GM12878 (cell line): ENCODE measurements around the gene MYH9. TPM values are rescaled to one million over a fixed set of nuclear protein-coding genes. Genes with fewer than 3 reads are reported as not detected.

Experiments
- ATAC-seq: fragments of 200-7000 bp; cut with Tn5 transposase; 3 replicates; pipeline ENCODE4 v1.9.1; 2020; ENCODE audit warnings: mild to moderate bottlenecking, moderate library complexity
- BruUV-seq: library from RNA; stranded (reverse); fragments of 400-500 nt; replicated peaks from 2 replicates; lab custom pipeline; 2021; lab: Mats Ljungman, UMichigan
- CTCF ChIA-PET: fragments of 300-600 bp; sonication (Branson Sonifier 250); formaldehyde crosslinking; extraction: SDS; loops from one replicate; lab custom pipeline; 2021; ENCODE audit warnings: inconsistent platforms; lab: Yijun Ruan, JAX
- POLR2A ChIA-PET: fragments of 350-600 bp; formaldehyde crosslinking; extraction: SDS; loops from one replicate; lab custom pipeline; 2021; ENCODE audit warnings: inconsistent platforms; lab: Charles Lee
- RAD21 ChIA-PET: fragments of 300-600 bp; sonication (Branson Sonifier 250); formaldehyde crosslinking; loops from one replicate; lab custom pipeline; 2023; ENCODE audit warnings: antibody characterized with exemption; ENCODE audit not compliant: unreplicated experiment; lab: Charles Lee
- SMC1A ChIA-PET: fragments of 300-600 bp; sonication (Branson Sonifier 250); formaldehyde crosslinking; loops from one replicate; lab custom pipeline; 2023; ENCODE audit not compliant: unreplicated experiment, uncharacterized antibody; lab: Charles Lee
- DNase-seq: peaks from one replicate; pipeline ENCODE4 v3.0.0-alpha.2; 2011; ENCODE audit warnings: low read depth, low spot score
- FAIRE-seq: peaks from 3 replicates; lab custom pipeline; 2011; peaks lifted over from hg19 to GRCh38; lab: Jason Lieb, UNC
- H2AFZ ChIP-seq: 2 replicates; pipeline ENCODE4 v1.6.0; 2011; ENCODE audit warnings: low read depth, low read length, control low read depth; ENCODE audit not compliant: control insufficient read depth
- H3K27ac ChIP-seq: 2 replicates; pipeline ENCODE4 v1.5.1; 2011; ENCODE audit warnings: control low read depth; ENCODE audit not compliant: control insufficient read depth, insufficient read depth
- H3K27me3 ChIP-seq, 2 experiments: replicated peaks in 1 of 2; 2 replicates each; pipeline versions ENCODE4 v1.6.0 to v1.6.1; 2011; ENCODE audit warnings: low read length in 1 of 2; ENCODE audit not compliant: control insufficient read depth in 2 of 2, insufficient read depth in 2 of 2
- H3K36me3 ChIP-seq, 2 experiments: 2 replicates each; pipeline ENCODE4 v1.5.1; 2011; ENCODE audit warnings: low read length in 1 of 2; ENCODE audit not compliant: control insufficient read depth in 2 of 2, insufficient read depth in 2 of 2
- H3K4me1 ChIP-seq: 2 replicates; pipeline ENCODE4 v1.6.1; 2011; ENCODE audit warnings: mild to moderate bottlenecking, low read length, moderate library complexity, mixed read lengths; ENCODE audit not compliant: control insufficient read depth, insufficient read depth
- H3K4me2 ChIP-seq: 2 replicates; pipeline ENCODE4 v1.6.0; 2011; ENCODE audit warnings: control low read depth; ENCODE audit not compliant: control insufficient read depth, insufficient read depth
- H3K4me3 ChIP-seq: fragments of 200-600 bp; sonication (generic); 2 replicates; pipeline ENCODE4 v1.5.1; 2016
- H3K79me2 ChIP-seq: 2 replicates; pipeline ENCODE4 v1.6.0; 2011; ENCODE audit warnings: low read length; ENCODE audit not compliant: control insufficient read depth, insufficient read depth
- H3K9ac ChIP-seq: 2 replicates; pipeline ENCODE4 v1.8.0; 2011; ENCODE audit warnings: low read length, control low read depth, mixed read lengths; ENCODE audit not compliant: control insufficient read depth, insufficient read depth
- H3K9me3 ChIP-seq: replicated peaks from 3 replicates; pipeline ENCODE4 v1.5.1; 2011; ENCODE audit warnings: mild to moderate bottlenecking, low read length; ENCODE audit not compliant: control insufficient read depth, insufficient read depth
- H4K20me1 ChIP-seq: 2 replicates; pipeline ENCODE4 v1.6.0; 2011; ENCODE audit not compliant: control insufficient read depth, insufficient read depth
- BHLHE40 ChIP-seq, 2 experiments: fragments of 450-650 bp in 1 of 2; IDR thresholded peaks; 2 replicates each; pipeline ENCODE4 v1.6.1; 2011 to 2017; ENCODE audit warnings: low read depth in 2 of 2, borderline replicate concordance in 1 of 2, improper control_type of control experiment in 1 of 2, low read length in 1 of 2, mild to moderate bottlenecking in 1 of 2
- EP300 ChIP-seq, 2 experiments: fragments of 150-350 bp in 1 of 2; IDR thresholded peaks; 2 replicates each; pipeline ENCODE4 v1.6.1; 2011 to 2012; ENCODE audit warnings: low read depth in 2 of 2, low read length in 2 of 2, borderline replicate concordance in 1 of 2, improper control_type of control experiment in 1 of 2, inconsistent platforms in 1 of 2; ENCODE audit not compliant: control insufficient read depth in 1 of 2
- MXI1 ChIP-seq: fragments of 150-350 bp; IDR thresholded peaks from 2 replicates; pipeline ENCODE4 v1.6.1; 2011; ENCODE audit warnings: low read depth, mild to moderate bottlenecking, inconsistent platforms, low read length, improper control_type of control experiment
- MYB ChIP-seq: fragments of 150-350 bp; IDR thresholded peaks from 2 replicates; pipeline ENCODE4 v1.6.1; 2014; ENCODE audit warnings: mild to moderate bottlenecking, low read depth, low read length, borderline replicate concordance
- NKRF ChIP-seq: fragments of 450-650 bp; conservative IDR thresholded peaks from 2 replicates; pipeline ENCODE4 v1.6.1; 2017; ENCODE audit warnings: mild to moderate bottlenecking, moderate library complexity
- POLR2AphosphoS2 ChIP-seq: IDR thresholded peaks from 2 replicates; pipeline ENCODE4 v1.6.1; 2011; ENCODE audit warnings: low read depth, mild to moderate bottlenecking, low read length, improper control_type of control experiment, moderate library complexity
- POLR2AphosphoS5 ChIP-seq: IDR thresholded peaks from 2 replicates; pipeline ENCODE4 v1.6.1; 2011; ENCODE audit warnings: mild to moderate bottlenecking, low read length, inconsistent platforms
- POU2F2 ChIP-seq: IDR thresholded peaks from 3 replicates; pipeline ENCODE4 v1.6.1; 2011; ENCODE audit warnings: low read depth, mild to moderate bottlenecking, low read length, borderline replicate concordance
- RFX5 ChIP-seq: IDR thresholded peaks from 2 replicates; pipeline ENCODE4 v1.6.1; 2011; ENCODE audit warnings: low read depth, low read length, improper control_type of control experiment
- SRF ChIP-seq, 2 experiments: IDR thresholded peaks; 2 replicates each; pipeline ENCODE4 v1.6.1; 2011; ENCODE audit warnings: low read depth in 2 of 2, low read length in 2 of 2, mild to moderate bottlenecking in 1 of 2, moderate library complexity in 1 of 2
- YY1 ChIP-seq: IDR thresholded peaks from 2 replicates; pipeline ENCODE4 v1.6.1; 2011; ENCODE audit warnings: low read depth, mild to moderate bottlenecking, low read length
- ZBTB11 ChIP-seq: fragments of 450-650 bp; formaldehyde crosslinking; IDR thresholded peaks from 2 replicates; pipeline ENCODE4 v1.5.0; 2022; ENCODE audit warnings: mild to moderate bottlenecking, missing genetic modification characterization
- ZNF207 ChIP-seq: fragments of 450-650 bp; IDR thresholded peaks from 2 replicates; pipeline ENCODE4 v1.6.1; 2014; ENCODE audit warnings: antibody characterized with exemption, mild to moderate bottlenecking, borderline replicate concordance
- ZNF592 ChIP-seq: fragments of 450-650 bp; IDR thresholded peaks from 2 replicates; pipeline ENCODE4 v1.6.1; 2017; ENCODE audit warnings: mild to moderate bottlenecking, moderate library complexity
- WGBS: methylation state at CpG from one replicate; pipeline ENCODE4 v1.1.6; 2016; ENCODE audit warnings: low lambda C conversion rate; ENCODE audit not compliant: insufficient replicate concordance, insufficient coverage; ENCODE audit errors: missing lambda C conversion rate; 5-methylcytosine and 5-hydroxymethylcytosine counted together
- in situ Hi-C: fragments of 300-500 bp; cut with MboI; formaldehyde crosslinking; loops from 9 replicates; pipeline ENCODE4 v1.14.3; 2018; ENCODE audit warnings: mixed read lengths
- intact Hi-C: fragments of 100-400 bp; cut with micrococcal nuclease; formaldehyde crosslinking; loops from one replicate; pipeline ENCODE4 v1.14.2; 2022; ENCODE audit not compliant: unreplicated experiment
- polyA plus RNA-seq, 11 experiments: library from polyadenylated mRNA; depleted of rRNA in 4 of 11; unstranded in 6 of 11; stranded (reverse) in 5 of 11; fragments of >200 nt; fragmentation: Nextera tagmentation in 4 of 11; fragmentation: Illumina TruSeq in 1 of 11; extraction: Ambion mirVana in 4 of 11; extraction: Trizol in 1 of 11; gene quantifications; 1 replicate in 1 of 11; 2 replicates in 10 of 11; pipeline versions ENCODE4 v1.2.1 to v1.2.3, GENCODE V29; 2011 to 2016; ENCODE audit warnings: inconsistent platforms in 2 of 11, missing spikeins in 2 of 11, low read depth in 1 of 11
- total RNA-seq, 4 experiments: library from RNA; depleted of rRNA in 3 of 4; stranded (reverse); fragments of >200 nt in 3 of 4; fragmentation: Illumina TruSeq in 1 of 4; extraction: Trizol in 1 of 4; gene quantifications; 2 replicates each; pipeline versions ENCODE4 v1.2.1 to v1.2.3, GENCODE V29; 2013 to 2021

Gene MYH9
- total and polyA plus RNA-seq, 10 of the 15 experiments (the other 5 are each of a cell fraction or from before 2014, with no cell fraction given) = 5.1 to 525 (median 145) TPM

GRCh38 chr22:36322602-36322915, 65.2 kb downstream of the MYH9 start:
- ChIA-PET POLR2A (no interaction called here), RAD21 (interaction anchor here (1.1 kb wide), 1 partner anchor 9 kb away, joined by 3 read pairs; no protein-coding TSS in a partner anchor), SMC1A (interaction anchor here (1.2 kb wide), 1 partner anchor 21 kb away, joined by 4 read pairs; no protein-coding TSS in a partner anchor), CTCF (no interaction called here)
- no peak for FAIRE-seq
- H3K9me3 ChIP-seq = no peaks in the 10 kb centered on the region
- intact Hi-C loops = no loop called here
- H2AFZ ChIP-seq = no peak overlapping the region
- H4K20me1 ChIP-seq = no peaks in the 10 kb centered on the region
- no peak overlapping the region for H3K4me2 ChIP-seq
- BruUV-seq = no TSS peak
- H3K27ac ChIP-seq = no peak overlapping the region
- no peak overlapping the region for H3K9ac ChIP-seq
- peaks cover 66 to 80% of the 10 kb centered on the region in 2 experiments for H3K36me3 ChIP-seq
- 95% methylated on average over 11 of the region's 11 CpGs for WGBS
- no peak for TF ChIP-seq MXI1
- no peak for TF ChIP-seq EP300 (IDR thresholded peaks at IDR 0.05; ENCODE audit: borderline replicate concordance in 1 of 2, control insufficient read depth in 1 of 2, low read depth in 2 of 2, low read length in 2 of 2)
- TF ChIP-seq MYB = no peak
- TF ChIP-seq RFX5 = no peak
- no peak for TF ChIP-seq BHLHE40 (IDR thresholded peaks at IDR 0.05; ENCODE audit: borderline replicate concordance in 1 of 2, low read depth in 2 of 2, low read length in 1 of 2)
- TF ChIP-seq ZNF207 = no peak
- TF ChIP-seq ZNF592 = no peak
- no peak for TF ChIP-seq POLR2AphosphoS5
- no peak for TF ChIP-seq POLR2AphosphoS2
- no peak for TF ChIP-seq YY1
- no peak for TF ChIP-seq SRF (IDR thresholded peaks at IDR 0.05; ENCODE audit: low read depth in 2 of 2, low read length in 2 of 2)
- TF ChIP-seq ZBTB11 (CRISPR knock-in tag) = no peak
- no peak for TF ChIP-seq NKRF
- TF ChIP-seq POU2F2 = no peak
- no peak for DNase-seq
- H3K79me2 ChIP-seq = no peaks in the 10 kb centered on the region
- no peak overlapping the region for H3K4me3 ChIP-seq
- H3K27me3 ChIP-seq = no peaks in the 10 kb centered on the region
- in situ Hi-C loops = no loop called here
- no peak for ATAC-seq
- no peaks in the 10 kb centered on the region for H3K4me1 ChIP-seq
